ENCODE measurements around the gene TASP1. TPM values are rescaled to one million over a fixed set of nuclear protein-coding genes. Genes with fewer than 3 reads are reported as not detected.
A peak's percentile ranks its signal among the peaks of the same experiment; 100 is the strongest.

Gene TASP1
- total RNA-seq (10 to 100 TPM; 13.4 to 15.0 TPM), polyA plus RNA-seq (10 to 100 TPM in 2 of 3 donors, 1 to 10 TPM in 1; 9.1 to 13.9 (median 12.2) TPM), total RNA-seq (15.6 to 29.5 (median 18.4) reads per million in 6 experiments)

GRCh38 chr20:13638496-13639149, at the start of gene TASP1:
TSS of gene TASP1 (minus strand) at chr20:13638932. CDS start at chr20:13630078, 8,854 bp downstream.
- Mint-ChIP-seq H3K27ac (peak within 1 kb of the TSS; percentile 81 to 96 (median 92)), H3K9me3 (no peaks in the 10 kb centered on the region), H3K4me3 (peak within 1 kb of the TSS; percentile 85 to 97 (median 92)), H3K36me3 (peaks cover 0 to 4% (median 2%) of the 10 kb centered on the region in 3 donors), H3K4me1 (peaks cover 13 to 24% (median 22%) of the 10 kb centered on the region in 4 donors), H3K27me3 (peaks cover 2 to 8% (median 3%) of the 10 kb centered on the region in 5 donors)
- DNase-seq (peak; percentile 94 to 99 (median 97)), ATAC-seq (peak; percentile 98 to 99)
- POLR2A ChIA-PET, result interaction anchor here (0.8 kb wide), 1 partner anchor 146 kb away, joined by 3 read pairs; the partner anchor contains the start of gene NDUFAF5

GRCh38 chr20:13687815-13688214, 49.1 kb upstream of the TASP1 start:
- Mint-ChIP-seq H3K4me3 (no peak overlapping the region), H3K27me3 (peaks cover 5 to 37% (median 20%) of the 10 kb centered on the region in 5 donors), H3K36me3 (no peaks in the 10 kb centered on the region), H3K9me3 (no peaks in the 10 kb centered on the region), H3K27ac (no peak overlapping the region), H3K4me1 (peaks cover 0 to 14% (median 6%) of the 10 kb centered on the region in 4 donors)
- no peak for ATAC-seq
- no peak for DNase-seq
- POLR2A ChIA-PET, result no interaction called here

GRCh38 chr20:13685623-13686022, 46.9 kb upstream of the TASP1 start:
- Mint-ChIP-seq H3K36me3 (no peaks in the 10 kb centered on the region), H3K4me3 (no peak overlapping the region), H3K9me3 (peaks cover 0 to under 1% (median 0%) of the 10 kb centered on the region in 9 donors), H3K27ac (peak overlapping the region in 1 of 10 donors; percentile 65), H3K4me1 (peaks cover 0 to 14% (median 6%) of the 10 kb centered on the region in 4 donors), H3K27me3 (peaks cover 4 to 28% (median 24%) of the 10 kb centered on the region in 5 donors)
- no peak for ATAC-seq
- DNase-seq, result no peak
- POLR2A ChIA-PET, result no interaction called here

GRCh38 chr20:13684566-13685222, 46.0 kb upstream of the TASP1 start:
- DNase-seq (no peak), ATAC-seq (no peak)
- no peaks in the 10 kb centered on the region for H3K36me3 Mint-ChIP-seq
- no peak overlapping the region for H3K4me3 Mint-ChIP-seq
- peaks cover 0 to 14% (median 6%) of the 10 kb centered on the region in 4 donors for H3K4me1 Mint-ChIP-seq
- peaks cover 4 to 28% (median 24%) of the 10 kb centered on the region in 5 donors for H3K27me3 Mint-ChIP-seq
- no peak overlapping the region for H3K27ac Mint-ChIP-seq
- POLR2A ChIA-PET, result no interaction called here
- peaks cover 0 to 2% (median 0%) of the 10 kb centered on the region in 9 donors for H3K9me3 Mint-ChIP-seq

GRCh38 chr20:13683833-13684232, 45.1 kb upstream of the TASP1 start:
- no peak overlapping the region for H3K27ac Mint-ChIP-seq
- POLR2A ChIA-PET, result no interaction called here
- H3K4me1 Mint-ChIP-seq, result peaks cover 0 to 14% (median 6%) of the 10 kb centered on the region in 4 donors
- no peak for DNase-seq
- ATAC-seq, result no peak
- H3K4me3 Mint-ChIP-seq, result no peak overlapping the region
- peaks cover 4 to 28% (median 24%) of the 10 kb centered on the region in 5 donors for H3K27me3 Mint-ChIP-seq
- H3K9me3 Mint-ChIP-seq, result peaks cover 0 to 2% (median 0%) of the 10 kb centered on the region in 9 donors
- no peaks in the 10 kb centered on the region for H3K36me3 Mint-ChIP-seq

- Mint-ChIP-seq H3K36me3 (no peaks in the 10 kb centered on the region), H3K27me3 (peaks cover 2 to 28% (median 21%) of the 10 kb centered on the region in 5 donors), H3K27ac (no peak overlapping the region), H3K4me1 (peaks cover 0 to 14% (median 6%) of the 10 kb centered on the region in 4 donors), H3K9me3 (peaks cover 0 to 2% (median 0%) of the 10 kb centered on the region in 9 donors), H3K4me3 (no peak overlapping the region)
- DNase-seq, result no peak
- no peak for ATAC-seq
- POLR2A ChIA-PET, result no interaction called here
Measured at GRCh38 chr20:13681248-13682125, 42.8 kb upstream of the TASP1 start.

GRCh38 chr20:13678944-13679343, 40.2 kb upstream of the TASP1 start:
- H3K27me3 Mint-ChIP-seq, result peaks cover 2 to 15% (median 7%) of the 10 kb centered on the region in 5 donors
- DNase-seq (no peak), ATAC-seq (no peak)
- H3K4me3 Mint-ChIP-seq, result no peak overlapping the region
- H3K4me1 Mint-ChIP-seq, result peaks cover 0 to under 1% (median under 1%) of the 10 kb centered on the region in 4 donors
- POLR2A ChIA-PET, result no interaction called here
- H3K27ac Mint-ChIP-seq, result peak overlapping the region in 1 of 10 donors; percentile 8
- H3K9me3 Mint-ChIP-seq, result peaks cover 0 to 5% (median 0%) of the 10 kb centered on the region in 9 donors
- no peaks in the 10 kb centered on the region for H3K36me3 Mint-ChIP-seq

- Mint-ChIP-seq H3K27ac (no peak overlapping the region), H3K4me1 (no peaks in the 10 kb centered on the region), H3K36me3 (no peaks in the 10 kb centered on the region), H3K4me3 (no peak overlapping the region), H3K27me3 (peaks cover under 1 to 12% (median 3%) of the 10 kb centered on the region in 5 donors), H3K9me3 (peaks cover 0 to 5% (median 0%) of the 10 kb centered on the region in 9 donors)
- POLR2A ChIA-PET, result no interaction called here
- DNase-seq (no peak), ATAC-seq (no peak)
Measured at GRCh38 chr20:13677241-13677640, 38.5 kb upstream of the TASP1 start.

- Mint-ChIP-seq H3K36me3 (no peaks in the 10 kb centered on the region), H3K4me3 (no peak overlapping the region), H3K27me3 (peaks cover 3 to 14% (median 4%) of the 10 kb centered on the region in 5 donors), H3K4me1 (no peaks in the 10 kb centered on the region), H3K27ac (no peak overlapping the region), H3K9me3 (peaks cover 0 to 5% (median 0%) of the 10 kb centered on the region in 9 donors)
- ATAC-seq, result no peak
- no peak for DNase-seq
- POLR2A ChIA-PET, result no interaction called here
Measured at GRCh38 chr20:13676682-13677081, 38.0 kb upstream of the TASP1 start.

- Mint-ChIP-seq H3K27ac (no peak overlapping the region), H3K27me3 (peaks cover 5 to 15% (median 11%) of the 10 kb centered on the region in 5 donors), H3K4me1 (peaks cover 0 to 2% (median 0%) of the 10 kb centered on the region in 4 donors), H3K4me3 (no peak overlapping the region), H3K9me3 (peaks cover 0 to 4% (median 0%) of the 10 kb centered on the region in 9 donors), H3K36me3 (no peaks in the 10 kb centered on the region)
- ATAC-seq, result no peak
- POLR2A ChIA-PET, result no interaction called here
- no peak for DNase-seq
Measured at GRCh38 chr20:13672690-13673089, 34.0 kb upstream of the TASP1 start.

- Mint-ChIP-seq H3K4me3 (no peak overlapping the region), H3K27ac (no peak overlapping the region), H3K4me1 (peaks cover 0 to 2% (median 0%) of the 10 kb centered on the region in 4 donors), H3K27me3 (peaks cover 5 to 15% (median 11%) of the 10 kb centered on the region in 5 donors), H3K36me3 (no peaks in the 10 kb centered on the region), H3K9me3 (peaks cover 0 to 4% (median 0%) of the 10 kb centered on the region in 9 donors)
- DNase-seq, result no peak
- POLR2A ChIA-PET, result no interaction called here
- ATAC-seq, result no peak
Measured at GRCh38 chr20:13671916-13672378, 33.2 kb upstream of the TASP1 start.

GRCh38 chr20:13671512-13671911, 32.8 kb upstream of the TASP1 start:
- H3K36me3 Mint-ChIP-seq, result no peaks in the 10 kb centered on the region
- ATAC-seq, result no peak
- peaks cover 0 to 2% (median 0%) of the 10 kb centered on the region in 4 donors for H3K4me1 Mint-ChIP-seq
- DNase-seq, result no peak
- peaks cover 0 to 4% (median 0%) of the 10 kb centered on the region in 9 donors for H3K9me3 Mint-ChIP-seq
- no peak overlapping the region for H3K27ac Mint-ChIP-seq
- POLR2A ChIA-PET, result no interaction called here
- H3K27me3 Mint-ChIP-seq, result peaks cover 5 to 15% (median 11%) of the 10 kb centered on the region in 5 donors
- H3K4me3 Mint-ChIP-seq, result no peak overlapping the region

Measured in naive thymus-derived CD8-positive, alpha-beta T cell (primary cell).